Activated CD8-positive, alpha-beta T cell treated with anti-CD3 and anti-CD28 coated beads for 36 hours (primary cell): ENCODE measurements around the gene NPDC1. TPM values are rescaled to one million over a fixed set of nuclear protein-coding genes. Genes with fewer than 3 reads are reported as not detected.

Source experiments
- ATAC-seq: fragments of 200-7000 bp; cut with Tn5 transposase; one replicate; pipeline ENCODE4 v1.10.0; 2021; ENCODE audit warnings: mild to moderate bottlenecking, moderate library complexity
- CTCF ChIA-PET: fragments of 350-600 bp; sonication (Branson Sonifier 250); formaldehyde crosslinking; loops from one replicate; lab custom pipeline; 2021; ENCODE audit warnings: antibody characterized with exemption; lab: Charles Lee
- POLR2A ChIA-PET: fragments of 350-600 bp; sonication (Branson Sonifier 250); formaldehyde crosslinking; loops from one replicate; lab custom pipeline; 2021; ENCODE audit warnings: antibody characterized with exemption; lab: Charles Lee
- DNase-seq: peaks from one replicate; pipeline ENCODE4 v3.0.0-alpha.2; 2020
- H3K27ac Mint-ChIP-seq: one replicate; pipeline ENCODE4 v1.8.0; 2021; ENCODE audit warnings: mild to moderate bottlenecking, mixed read lengths
- H3K27me3 Mint-ChIP-seq: one replicate; pipeline ENCODE4 v1.8.0; 2021; ENCODE audit warnings: mixed read lengths
- H3K36me3 Mint-ChIP-seq: one replicate; pipeline ENCODE4 v1.8.0; 2021; ENCODE audit warnings: low read depth, mixed read lengths
- H3K4me1 Mint-ChIP-seq: one replicate; pipeline ENCODE4 v1.8.0; 2021; ENCODE audit warnings: low read depth, mixed read lengths
- H3K4me3 Mint-ChIP-seq: one replicate; pipeline ENCODE4 v1.8.0; 2021; ENCODE audit warnings: mild to moderate bottlenecking, moderate library complexity, mixed read lengths
- H3K9me3 Mint-ChIP-seq: one replicate; pipeline ENCODE4 v1.8.0; 2021; ENCODE audit warnings: mixed read lengths
- CTCF ChIP-seq: fragments of 200-600 bp; IDR thresholded peaks from one replicate; pipeline ENCODE4 v1.8.0; 2022; ENCODE audit warnings: antibody characterized with exemption, mild to moderate bottlenecking
- intact Hi-C: fragments of 100-400 bp; cut with micrococcal nuclease; formaldehyde crosslinking; loops from one replicate; pipeline ENCODE4 v1.10.0; 2022
- total RNA-seq, 2 experiments: library from RNA; stranded (reverse); gene quantifications; one replicate each; pipeline ENCODE4 v1.2.3, GENCODE V29; 2021

The NPDC1 gene
- total RNA-seq, 2 experiments from 2014 or later: 18.2 to 21.2 TPM

- Mint-ChIP-seq H3K4me1 (peaks cover 37% of the 10 kb centered on the region), H3K36me3 (no peaks in the 10 kb centered on the region), H3K27ac (peak overlapping the region; percentile 25), H3K9me3 (no peaks in the 10 kb centered on the region), H3K4me3 (no peak overlapping the region), H3K27me3 (peaks cover 5% of the 10 kb centered on the region)
- TF ChIP-seq CTCF: no peak
- ATAC-seq (peak; percentile 81), DNase-seq (peak; percentile 84)
- CTCF ChIA-PET: interaction anchor here (0.9 to 1.7 kb wide), 7 partner anchors 8 to 156 kb away, joined by 3 to 18 read pairs (median 5); partner anchors contain the start of genes ABCA2, NPDC1 and PAXX
- intact Hi-C loops: no loop called here
- POLR2A ChIA-PET: interaction anchor here (0.6 to 1.7 kb wide), 8 partner anchors 8 to 274 kb away, joined by 3 to 6 read pairs (median 3); no protein-coding TSS in a partner anchor
These were observed 45.6 kb downstream of the NPDC1 start for GRCh38 chr9:137000177-137000930.

GRCh38 chr9:136997830-136998234 is 48.1 kb downstream of the NPDC1 start:
- peak overlapping the region; percentile 31 for H3K4me3 Mint-ChIP-seq

GRCh38 chr9:136997371-136997770 is 48.6 kb downstream of the NPDC1 start:
- no peak for TF ChIP-seq CTCF
- CTCF ChIA-PET: interaction anchor here (2.5 kb wide), 1 partner anchor 31 kb away, joined by 13 read pairs; the partner anchor contains the start of gene ABCA2
- Mint-ChIP-seq H3K9me3 (no peaks in the 10 kb centered on the region), H3K36me3 (peaks cover 6% of the 10 kb centered on the region), H3K4me1 (peaks cover 46% of the 10 kb centered on the region), H3K27ac (peak overlapping the region; percentile 53), H3K27me3 (peaks cover 5% of the 10 kb centered on the region), H3K4me3 (no peak overlapping the region)
- POLR2A ChIA-PET: interaction anchor here (2.3 kb wide), 1 partner anchor 96 kb away, joined by 5 read pairs; no protein-coding TSS in a partner anchor
- DNase-seq (no peak), ATAC-seq (no peak)
- intact Hi-C loops: no loop called here

More at GRCh38 chr9:136997830-136998234, 48.1 kb downstream of the NPDC1 start:
- intact Hi-C loops: no loop called here
- POLR2A ChIA-PET: interaction anchor here (2.3 kb wide), 1 partner anchor 96 kb away, joined by 5 read pairs; no protein-coding TSS in a partner anchor
- H3K27ac Mint-ChIP-seq: peak overlapping the region; percentile 53
- CTCF ChIA-PET: interaction anchor here (2.5 kb wide), 1 partner anchor 31 kb away, joined by 13 read pairs; the partner anchor contains the start of gene ABCA2
- TF ChIP-seq CTCF: no peak
- H3K9me3 Mint-ChIP-seq: no peaks in the 10 kb centered on the region
- H3K27me3 Mint-ChIP-seq: peaks cover 5% of the 10 kb centered on the region
- ATAC-seq (no peak), DNase-seq (peak; percentile 58)
- peaks cover 6% of the 10 kb centered on the region for H3K36me3 Mint-ChIP-seq
- peaks cover 46% of the 10 kb centered on the region for H3K4me1 Mint-ChIP-seq

GRCh38 chr9:136996361-136997292 is 49.4 kb downstream of the NPDC1 start, which contains the start of gene CLIC3:
Gene CLIC3, minus strand, starts transcription at chr9:136996568. Its CDS starts 25 bp downstream, at chr9:136996543.
- Mint-ChIP-seq H3K36me3 (peaks cover 6% of the 10 kb centered on the region), H3K4me1 (peaks cover 47% of the 10 kb centered on the region), H3K9me3 (no peaks in the 10 kb centered on the region), H3K27ac (peak within 1 kb of the TSS; percentile 49), H3K4me3 (no peak within 1 kb of the TSS), H3K27me3 (peaks cover 5% of the 10 kb centered on the region)
- no peak for TF ChIP-seq CTCF
- no peak for ATAC-seq
- ChIA-PET POLR2A (interaction anchor here (0.7 to 2.3 kb wide), 2 partner anchors 8 to 95 kb away, joined by 3 to 5 read pairs; no protein-coding TSS in a partner anchor), CTCF (interaction anchor here (1.3 to 2.5 kb wide), 3 partner anchors 32 to 49 kb away, joined by 7 to 13 read pairs (median 11); partner anchors contain the start of gene ABCA2)
- intact Hi-C loops: no loop called here
- peak; percentile 66 for DNase-seq
